Measurements from ENCODE around the gene PCGF2. TPM values are rescaled to one million over a fixed set of nuclear protein-coding genes. Genes with fewer than 3 reads are reported as not detected.

The PCGF2 gene
- total RNA-seq, 1 donor from 2014 or later = 2.3 TPM

DNA sequence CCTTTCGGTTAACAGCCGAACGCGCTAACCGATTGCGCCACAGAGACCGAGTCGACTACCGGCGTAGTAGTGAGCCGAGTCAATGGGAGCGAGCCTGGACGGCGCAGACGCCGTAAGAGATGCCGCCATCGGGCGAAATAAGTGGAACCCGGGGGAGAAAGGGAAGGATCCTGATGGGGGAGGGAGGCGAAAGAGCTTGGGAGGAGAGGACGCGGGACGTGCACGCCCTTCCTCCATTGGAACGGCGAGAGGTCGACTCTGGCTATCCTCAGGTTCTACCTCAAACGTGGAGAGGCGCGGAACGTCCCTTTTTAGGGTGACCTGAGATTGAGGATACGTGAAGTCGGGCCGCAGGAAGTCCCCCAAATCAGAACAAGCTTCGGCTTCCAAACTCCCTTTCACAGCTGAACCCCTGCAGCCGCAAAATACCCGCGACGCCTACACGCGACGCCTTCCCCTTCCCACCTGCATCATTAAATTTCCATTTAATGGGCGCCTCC lies 3.7 kb upstream of the PCGF2 start:
- peak; percentile 82 for DNase-seq (ENCODE audit: low read depth)

DNA sequence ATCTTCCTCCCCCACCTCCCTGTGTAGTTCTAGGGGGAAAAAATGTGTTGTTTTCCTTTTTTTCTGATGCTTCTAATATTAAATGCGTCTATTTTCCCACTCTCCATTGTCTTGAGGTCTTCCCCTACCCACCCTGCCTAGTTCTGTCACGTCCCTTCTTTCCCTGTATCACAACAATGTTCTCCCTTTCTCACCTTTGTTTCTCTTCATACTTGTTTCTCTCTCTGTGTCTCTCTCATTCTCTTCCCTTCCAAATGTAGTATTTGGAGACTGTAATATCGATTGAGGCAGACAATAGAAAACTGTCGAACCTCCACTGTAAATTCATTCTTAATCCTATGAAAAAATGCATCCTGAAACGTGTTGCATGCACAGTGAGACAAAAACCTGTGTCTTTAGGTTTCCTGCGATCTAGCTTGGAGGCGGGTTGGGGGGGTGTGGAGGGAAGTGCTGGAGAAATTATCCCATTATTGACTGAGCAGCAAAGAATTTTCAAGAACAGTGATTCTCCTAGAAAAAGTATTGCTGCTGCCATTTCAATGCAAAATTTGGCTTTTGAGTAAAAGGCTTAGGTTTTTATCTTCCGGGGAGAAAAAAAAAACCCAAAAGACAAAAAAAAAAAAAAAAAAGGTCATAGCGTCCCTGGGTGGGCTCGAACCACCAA lies 3.1 kb upstream of the PCGF2 start:
- no peak for DNase-seq (ENCODE audit: low read depth)

DNA sequence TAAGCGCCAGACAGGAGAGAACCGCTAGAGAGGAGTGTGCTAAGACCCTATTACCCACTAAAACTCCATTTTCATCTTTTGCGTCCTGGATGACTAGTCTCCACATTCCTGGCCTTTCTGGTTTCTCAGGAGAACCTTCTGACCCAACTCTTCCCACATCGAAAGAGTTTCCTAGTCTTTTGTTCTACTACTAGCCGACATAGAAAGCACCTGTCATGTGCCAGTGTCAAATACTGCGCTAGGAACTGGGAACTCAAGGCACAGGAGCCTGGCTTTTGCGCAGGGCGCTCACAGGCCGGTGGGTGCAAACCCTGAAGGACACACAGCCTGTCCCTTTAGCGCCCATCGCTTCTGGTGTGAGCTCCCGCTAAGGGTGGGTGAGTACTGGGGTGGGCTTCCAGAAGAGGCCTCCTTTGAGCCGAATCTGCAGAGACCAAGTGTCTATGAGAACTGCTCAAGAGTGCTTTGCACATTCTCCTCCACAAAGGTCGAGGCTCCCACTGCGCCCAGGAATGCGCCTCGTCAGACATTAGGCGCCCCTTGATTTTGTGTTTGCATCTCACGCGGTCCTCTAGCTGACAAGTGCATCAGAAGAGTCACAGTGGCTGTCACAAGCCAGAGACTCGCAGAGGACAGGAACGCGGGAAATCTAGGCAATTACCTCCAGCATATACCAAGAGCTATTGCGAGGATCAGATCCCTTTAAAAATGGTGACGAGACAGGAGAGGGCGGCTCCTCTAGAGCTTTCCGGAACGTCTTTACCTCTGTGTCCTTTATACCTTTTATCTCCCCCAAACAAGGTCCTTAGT lies 2.4 kb upstream of the PCGF2 start:
- no peak for DNase-seq (ENCODE audit: low read depth)

DNA sequence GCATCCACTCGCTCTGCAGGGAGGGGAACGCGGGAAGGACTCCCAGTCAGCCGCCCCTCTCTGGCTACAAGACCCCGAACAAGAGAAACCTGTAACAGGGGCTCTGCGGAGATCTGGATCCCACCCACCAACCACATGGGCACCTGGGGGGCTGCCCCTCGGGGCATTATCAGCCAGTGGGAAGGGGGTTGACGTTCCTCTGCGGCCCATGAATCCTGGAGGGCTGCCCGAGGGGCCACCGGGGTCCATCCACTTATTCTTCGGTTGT lies 1.8 kb upstream of the PCGF2 start:
- no peak for DNase-seq (ENCODE audit: low read depth)

DNA sequence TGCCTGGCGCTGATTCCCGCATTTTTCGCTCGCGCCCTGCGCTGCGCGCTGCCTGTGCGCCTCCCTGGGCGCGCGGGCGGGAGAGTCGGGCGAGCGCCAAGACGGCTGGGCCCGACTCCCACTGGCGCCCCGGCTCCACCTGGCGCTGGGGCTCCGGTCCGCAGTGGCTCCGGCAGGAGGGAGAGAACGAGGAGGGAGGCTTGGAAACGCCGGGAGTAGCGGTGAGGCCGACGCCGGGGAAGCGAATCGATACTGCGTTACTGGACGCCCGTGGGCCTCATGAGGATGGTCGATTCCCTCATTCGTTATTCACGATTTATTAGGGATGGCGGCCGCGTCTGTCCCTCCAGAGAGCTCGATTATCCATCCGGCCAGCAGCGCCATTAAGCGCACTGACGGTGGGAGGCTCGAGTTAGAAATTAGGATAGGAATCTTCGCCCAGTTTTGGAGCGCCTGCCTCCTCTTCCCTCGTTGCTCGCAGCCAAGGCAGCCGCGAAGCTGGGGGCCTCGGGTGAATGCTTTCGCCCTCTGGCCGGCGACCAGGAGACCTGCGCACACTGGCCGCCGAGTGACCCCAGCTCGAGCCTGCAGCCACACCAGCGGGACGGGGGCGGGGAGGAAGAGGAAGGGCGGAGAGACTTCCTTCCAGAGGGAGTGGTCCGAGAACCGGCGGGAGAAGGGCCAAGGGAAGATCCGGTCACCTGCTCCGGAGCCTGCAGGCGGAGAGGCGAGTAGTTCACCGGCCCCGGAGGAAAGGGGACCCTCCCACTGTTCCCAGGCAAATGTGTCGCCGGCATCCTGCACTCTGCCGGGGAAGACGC lies 1.3 kb upstream of the PCGF2 start:
- peak; percentile 78 for DNase-seq (ENCODE audit: low read depth)

DNA sequence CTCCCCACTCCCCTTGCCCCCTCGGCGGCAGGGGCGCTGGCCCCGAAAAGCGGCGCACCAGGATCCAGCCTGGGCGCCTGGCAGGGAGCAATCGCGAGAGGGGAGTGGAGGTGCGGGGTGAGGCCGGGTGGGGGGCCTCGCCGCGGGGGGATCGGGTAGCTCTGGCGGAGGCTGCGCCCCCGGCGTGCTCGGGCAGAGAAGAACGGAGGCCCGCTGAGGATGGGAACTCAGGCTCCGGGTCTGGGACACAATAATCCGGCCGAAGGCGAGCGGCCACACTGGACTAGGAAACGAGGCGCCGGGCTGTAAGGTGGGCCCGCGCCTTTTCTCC lies 721 bp upstream of the PCGF2 start:
- DNase-seq (ENCODE audit: low read depth) = no peak

DNA sequence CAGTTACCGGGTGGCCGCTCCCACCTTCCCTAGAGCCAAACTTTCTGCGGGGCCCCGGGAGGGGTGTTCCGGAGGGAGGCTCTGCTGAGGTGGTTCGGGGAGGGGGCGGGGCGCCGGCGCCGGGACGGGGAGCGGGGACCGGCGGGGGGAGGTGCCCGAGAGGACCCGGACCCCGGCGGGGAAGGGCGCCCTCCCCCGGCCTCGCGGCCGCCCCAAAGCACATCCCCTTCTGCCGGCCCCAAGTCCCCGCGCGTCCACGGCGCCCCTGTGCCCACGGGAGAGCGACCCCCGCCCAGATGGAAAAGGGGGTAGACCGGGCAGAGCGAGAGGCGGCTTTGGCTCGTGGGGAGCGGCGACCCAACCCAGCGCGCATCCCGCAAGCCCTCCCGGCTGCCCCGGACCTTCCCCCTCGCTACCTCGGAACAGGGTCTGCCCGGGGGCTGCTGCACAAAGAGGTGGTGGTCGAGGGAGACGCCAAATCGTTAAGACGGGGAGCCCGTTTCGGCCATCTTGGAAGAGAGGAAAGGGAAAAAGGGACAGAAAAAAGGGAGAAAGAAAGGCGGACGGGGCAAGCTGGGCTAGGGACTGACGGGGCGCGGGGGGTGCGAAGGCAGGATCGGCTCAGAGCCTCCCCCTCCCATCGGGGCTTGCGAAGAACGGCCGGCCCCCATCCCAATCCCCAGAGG lies 530 bp downstream of the PCGF2 start:
- DNase-seq (ENCODE audit: low read depth) = peak; percentile 31

DNA sequence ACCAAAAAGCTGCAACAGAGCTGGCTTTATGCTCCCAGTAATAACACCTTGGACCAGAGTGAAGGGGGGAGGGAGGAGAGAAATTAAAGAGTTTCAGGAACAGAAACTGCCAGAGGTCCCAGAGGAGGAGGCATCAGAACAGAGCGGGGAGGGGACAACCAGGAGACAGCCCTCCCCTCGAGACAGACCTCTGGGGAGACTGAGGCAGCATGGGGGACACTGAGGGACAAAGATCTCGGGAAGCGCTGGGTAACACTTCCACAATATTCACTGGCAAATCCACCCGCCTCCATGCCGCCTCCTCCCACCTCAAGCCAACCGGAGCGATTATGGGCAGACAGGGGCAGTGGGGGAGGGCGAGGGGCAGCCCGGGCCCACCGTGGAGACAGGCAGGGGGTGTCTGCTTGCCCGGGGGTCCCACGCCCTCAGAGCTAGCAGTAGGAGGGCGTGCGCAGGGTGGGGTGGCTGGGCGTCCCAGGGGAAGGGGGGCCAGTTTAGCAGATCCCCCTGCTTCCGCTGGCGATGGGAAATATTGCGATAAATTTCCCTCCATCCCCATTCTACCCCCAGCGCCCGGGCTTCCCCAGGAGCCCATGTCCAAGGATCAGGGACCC lies 1.2 kb downstream of the PCGF2 start:
- DNase-seq (ENCODE audit: low read depth) = no peak

DNA sequence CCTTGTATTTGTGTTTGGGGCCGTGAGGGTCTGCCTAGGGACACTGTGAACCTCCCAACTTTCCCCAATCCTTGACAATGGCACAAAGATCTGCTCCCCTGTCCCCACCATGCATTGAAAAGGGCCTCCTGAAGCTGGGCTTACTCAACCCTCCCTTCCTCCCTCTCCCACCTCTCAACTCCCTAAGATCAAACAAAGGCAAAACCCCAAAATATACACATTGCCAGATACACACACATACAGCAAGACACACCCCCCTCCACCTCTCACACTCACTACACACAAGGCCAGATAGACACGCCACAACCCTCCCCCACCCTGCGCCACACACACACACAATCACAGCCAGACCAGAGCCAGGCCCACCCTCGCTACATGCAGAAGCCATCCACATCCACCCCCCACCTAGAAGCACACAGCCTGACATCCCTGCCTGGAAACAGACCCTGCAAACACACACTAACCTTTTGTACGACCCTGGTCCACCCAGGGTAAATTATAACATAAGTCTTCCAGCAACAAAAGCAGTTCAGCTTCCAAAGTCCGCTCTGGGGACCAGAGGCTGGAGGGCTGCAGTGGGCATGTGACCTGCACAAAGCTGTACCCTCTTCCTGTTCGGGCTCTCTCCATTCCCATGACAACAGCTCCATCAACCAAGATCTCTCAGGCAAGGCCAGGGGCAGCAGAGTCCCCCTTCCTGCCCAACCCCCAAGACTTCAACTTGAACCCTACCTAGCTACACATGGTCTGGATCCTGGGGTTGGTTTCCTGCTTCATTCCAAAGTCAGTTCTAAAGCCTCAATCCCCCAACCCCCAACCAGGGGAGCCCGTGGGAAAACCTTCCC lies 1.9 kb downstream of the PCGF2 start:
- DNase-seq (ENCODE audit: low read depth) = no peak

DNA sequence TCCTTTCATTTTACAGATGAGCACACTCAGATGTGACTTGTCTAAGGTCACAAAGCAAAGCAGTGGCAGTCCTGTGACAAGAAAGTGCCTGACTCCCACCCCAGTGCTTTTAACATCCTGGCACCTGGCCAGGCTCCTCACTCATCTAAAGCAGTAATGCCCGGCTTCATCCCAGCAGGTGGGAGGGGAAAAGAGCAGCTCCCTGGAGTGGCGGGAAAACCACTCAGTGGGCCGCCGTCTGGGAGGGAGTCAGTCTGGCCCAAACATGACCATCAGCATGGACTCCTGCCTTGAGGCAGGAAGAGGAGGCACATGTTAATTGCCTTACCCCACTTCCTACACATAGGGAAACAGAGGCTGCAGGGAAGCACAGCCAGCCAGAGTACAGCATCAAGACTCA lies 2.6 kb downstream of the PCGF2 start:
- no peak for DNase-seq (ENCODE audit: low read depth)

DNA sequence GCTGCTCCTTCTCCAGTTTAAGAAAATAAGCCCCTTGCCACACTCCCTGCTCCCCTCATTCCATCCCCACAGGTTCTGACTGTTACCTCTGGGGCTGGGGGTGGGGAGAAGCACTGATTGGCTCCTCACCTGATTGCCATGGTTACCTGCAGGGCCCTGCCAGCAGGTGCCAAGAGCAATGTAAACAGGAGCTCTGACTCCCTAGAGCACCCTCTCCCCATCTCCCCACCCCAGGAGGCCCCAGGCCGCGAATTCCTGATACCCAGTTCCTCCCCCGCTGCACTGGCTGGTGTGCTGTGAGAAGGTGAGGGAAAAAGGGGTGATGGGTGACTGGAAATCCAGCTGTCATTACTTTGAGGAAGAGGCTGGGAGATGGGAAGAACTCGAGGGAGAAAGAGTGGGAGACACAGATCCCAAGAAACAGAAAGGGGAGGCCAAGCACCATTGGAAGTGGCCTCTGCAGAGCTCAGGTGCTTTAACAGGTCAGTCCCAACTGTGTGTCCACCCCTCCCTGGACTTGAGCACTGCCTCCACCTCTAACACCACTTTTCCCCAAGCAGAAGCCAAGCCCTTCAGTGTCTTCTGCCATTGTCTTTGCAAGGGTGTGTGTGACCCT lies 4.5 kb downstream of the PCGF2 start:
- DNase-seq (ENCODE audit: low read depth) = no peak

DNA sequence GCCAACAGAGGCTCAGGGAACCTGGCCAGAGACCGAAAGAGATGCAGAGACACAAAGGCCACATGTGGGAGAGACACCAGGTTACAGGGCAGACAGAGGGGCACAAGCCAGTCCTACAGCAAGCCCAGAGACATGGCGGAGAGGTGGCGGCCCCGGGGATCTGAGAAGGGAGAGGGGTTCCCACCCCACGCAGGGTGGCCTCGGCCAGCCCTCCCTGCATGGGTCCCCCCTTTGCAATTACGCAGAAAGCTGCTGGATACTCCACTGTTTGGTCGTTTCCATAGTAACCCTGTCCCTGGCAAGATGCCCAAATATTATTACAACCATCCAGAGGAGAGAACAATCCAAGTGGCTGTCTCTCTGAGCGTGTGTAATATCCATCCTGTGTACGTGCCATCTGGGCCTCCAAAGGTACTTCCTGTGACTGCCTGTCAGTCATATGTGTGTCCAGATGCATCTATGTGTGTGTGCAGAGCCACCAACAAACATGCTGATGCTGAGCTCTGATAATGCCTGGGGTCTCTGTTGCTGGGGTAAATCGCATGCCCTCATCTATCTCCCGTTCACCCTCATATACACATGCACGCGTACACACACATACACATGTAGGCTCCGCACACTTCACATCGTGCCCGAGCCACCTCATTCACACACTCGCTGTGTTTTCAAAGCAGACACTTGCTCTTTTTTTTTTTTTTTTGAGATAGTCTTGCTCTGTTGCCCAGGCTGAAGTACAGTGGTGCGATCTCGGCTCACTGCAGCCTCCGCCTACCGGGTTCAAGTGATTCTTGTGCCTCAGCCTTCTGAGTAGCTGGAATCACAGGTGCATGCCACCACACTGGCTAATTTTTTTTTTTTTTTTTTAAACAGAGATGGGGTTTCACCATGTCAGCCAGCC lies 5.5 kb downstream of the PCGF2 start:
- peak; percentile 75 for DNase-seq (ENCODE audit: low read depth)

DNA sequence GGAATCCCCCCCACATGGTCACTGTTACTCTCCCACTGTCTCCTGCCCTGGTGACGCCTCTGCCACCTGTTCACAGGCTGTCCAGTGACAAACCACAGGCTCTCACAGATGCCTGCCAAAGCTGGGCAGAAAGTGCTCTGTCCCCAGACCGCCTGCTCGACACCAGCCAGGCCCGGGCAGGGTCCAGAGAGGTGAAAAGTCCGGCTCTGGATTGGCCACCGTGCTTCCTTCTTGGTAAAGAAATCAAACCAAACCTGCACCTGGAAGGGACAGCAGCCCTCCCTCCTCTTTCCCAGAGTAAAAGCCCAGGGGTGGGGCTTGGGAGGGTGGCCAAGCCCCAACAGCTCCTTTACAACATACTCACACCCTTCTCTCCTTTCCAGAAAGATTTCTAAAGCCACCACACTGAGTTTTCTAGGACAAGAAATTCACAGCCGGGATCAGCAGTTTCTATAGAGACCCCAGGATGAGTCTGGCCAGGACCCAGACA lies 6.2 kb downstream of the PCGF2 start:
- DNase-seq (ENCODE audit: low read depth) = peak; percentile 86

DNA sequence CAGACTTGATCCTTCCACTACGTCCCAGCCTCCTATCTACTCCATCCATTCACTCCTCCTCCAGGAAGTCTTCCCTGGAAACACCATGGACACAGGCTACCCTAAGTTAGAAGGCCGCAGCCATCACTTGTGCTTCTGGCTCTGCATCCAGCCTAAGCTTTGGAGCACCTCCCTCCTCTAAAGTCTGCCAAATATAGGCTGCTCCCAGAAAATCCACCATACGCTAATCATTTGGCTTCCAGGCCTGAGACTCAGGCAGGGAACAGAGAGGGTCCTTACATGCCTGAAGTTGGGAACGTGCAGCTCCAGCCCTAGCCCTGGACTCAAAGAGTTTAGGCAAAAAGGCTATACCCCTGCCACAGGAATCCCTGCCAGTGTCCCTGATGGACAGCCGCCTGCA lies 6.7 kb downstream of the PCGF2 start:
- DNase-seq (ENCODE audit: low read depth) = no peak

DNA sequence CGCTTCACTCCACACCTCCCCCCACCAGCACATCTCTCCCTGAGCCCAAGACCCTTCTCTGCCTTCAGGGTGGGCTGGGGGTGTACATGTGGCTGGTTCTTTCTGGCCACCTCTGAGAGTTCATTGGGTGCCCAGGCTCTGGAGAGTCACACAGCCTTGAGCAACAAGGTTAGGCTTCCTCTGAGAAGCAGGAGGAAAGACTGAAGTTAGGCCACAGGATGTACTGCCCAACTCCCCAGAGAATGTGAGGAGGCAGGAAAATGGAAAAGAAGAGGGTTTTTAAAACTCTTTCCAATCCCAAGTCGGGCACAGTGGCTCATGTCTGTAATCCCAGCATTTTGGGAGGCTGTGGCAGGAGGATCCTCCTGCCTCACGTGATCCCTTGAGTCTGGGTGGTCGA lies 7.3 kb downstream of the PCGF2 start:
- DNase-seq (ENCODE audit: low read depth) = no peak

DNA sequence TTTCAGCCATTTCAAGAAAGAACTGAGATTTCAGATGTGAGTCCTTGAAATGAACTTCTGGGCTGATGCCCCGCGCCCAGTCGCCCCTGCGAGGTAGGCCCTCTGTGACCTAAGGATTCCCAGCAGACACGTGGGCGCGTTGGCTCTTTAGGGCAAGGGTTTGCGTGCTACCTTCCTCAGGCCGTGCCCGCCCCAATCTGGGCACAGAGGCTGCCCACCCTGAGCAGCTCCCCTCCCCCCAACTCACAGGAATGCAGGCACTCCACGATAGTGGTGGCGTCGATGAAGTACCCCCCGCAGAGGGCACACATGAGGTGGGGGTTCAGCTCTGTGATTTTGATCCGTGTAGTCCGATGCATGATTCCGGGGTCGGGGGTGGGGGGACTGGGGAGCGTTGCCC lies 8.1 kb downstream of the PCGF2 start:
- no peak for DNase-seq (ENCODE audit: low read depth)

DNA sequence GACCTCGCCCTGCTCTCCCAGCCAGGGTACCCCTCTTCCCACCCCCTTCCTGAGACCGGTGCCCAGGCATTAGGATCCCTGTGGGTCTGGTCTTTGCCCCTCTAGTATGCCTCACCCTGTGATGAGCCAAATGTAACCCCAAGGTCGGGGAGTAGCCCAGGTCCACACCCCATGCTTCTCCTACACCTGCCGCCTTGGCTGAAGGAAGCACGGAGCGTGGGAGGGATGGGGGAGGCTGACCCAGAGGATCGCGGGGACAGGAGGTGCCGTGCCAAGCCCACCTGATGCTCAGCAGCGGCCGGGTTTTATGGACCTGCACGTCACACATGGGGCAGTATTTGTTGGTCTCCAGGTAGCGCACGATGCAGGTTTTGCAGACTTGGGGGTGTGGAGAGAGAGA lies 8.8 kb downstream of the PCGF2 start:
- DNase-seq (ENCODE audit: low read depth) = no peak

DNA sequence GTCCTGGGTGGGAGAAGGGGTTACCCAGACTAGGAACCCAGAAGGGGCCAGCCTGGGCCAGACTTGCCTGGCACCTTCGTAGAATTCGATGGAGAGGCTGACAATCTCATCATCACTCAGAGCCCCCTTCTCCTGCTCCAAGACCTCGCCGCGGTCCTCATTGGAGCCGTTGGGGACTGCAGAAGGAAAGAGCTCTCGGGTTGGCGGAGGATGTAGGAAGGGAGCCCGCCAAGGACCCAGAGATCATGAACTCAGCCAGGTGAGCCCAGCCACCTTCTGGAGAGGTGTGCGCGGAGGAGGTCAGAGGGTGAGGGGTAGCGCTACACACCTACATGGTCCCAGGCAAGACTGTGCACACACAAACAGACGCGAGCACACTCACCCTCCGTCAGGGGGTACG lies 9.4 kb downstream of the PCGF2 start:
- no peak for DNase-seq (ENCODE audit: low read depth)

Data from myocyte (in vitro differentiated cells).